NCI-H2107 treated with DMSO at 0.1 percent for 48 hours (cell line): ENCODE results near the gene RBKS.
A peak's percentile ranks its signal among the peaks of the same experiment; 100 is the strongest.
"Not testable (repeated sequence)": the region's sequence is repeated elsewhere in the genome, so short reads cannot be mapped to it uniquely, and the experiment has no call there.

ENCODE experiments used
- DNase-seq: peaks from one replicate; lab custom pipeline; 2025; ENCODE audit not compliant: unreplicated experiment; lab: John Stamatoyannopoulos, UW

Gene RBKS

GRCh38 chr2:27875089-27875881, 14.9 kb downstream of the RBKS start:
- DNase-seq: no peak

- no peak for DNase-seq
These were observed 17.1 kb downstream of the RBKS start for GRCh38 chr2:27873091-27873490.

GRCh38 chr2:27871802-27872201, 18.4 kb downstream of the RBKS start:
- no peak for DNase-seq

- DNase-seq: no peak
These were observed 19.5 kb downstream of the RBKS start for GRCh38 chr2:27870724-27871123.

GRCh38 chr2:27869763-27870162, 20.4 kb downstream of the RBKS start:
- DNase-seq: no peak

GRCh38 chr2:27866237-27866636, 23.9 kb downstream of the RBKS start:
- DNase-seq: no peak

GRCh38 chr2:27863955-27864354, 26.2 kb downstream of the RBKS start:
- DNase-seq: not testable (repeated sequence)

- peak; percentile 4 for DNase-seq
These were observed 27.0 kb downstream of the RBKS start for GRCh38 chr2:27863146-27863545.

GRCh38 chr2:27860111-27860510, 30.1 kb downstream of the RBKS start:
- DNase-seq: no peak

GRCh38 chr2:27857417-27858172, 32.6 kb downstream of the RBKS start:
- DNase-seq: no peak

- DNase-seq: no peak
These were observed 33.2 kb downstream of the RBKS start for GRCh38 chr2:27856956-27857355.

- no peak for DNase-seq
These were observed 33.8 kb downstream of the RBKS start for GRCh38 chr2:27856386-27856785.

- no peak for DNase-seq
These were observed 34.7 kb downstream of the RBKS start for GRCh38 chr2:27855476-27855875.

- no peak for DNase-seq
These were observed 35.8 kb downstream of the RBKS start for GRCh38 chr2:27854229-27854862.

GRCh38 chr2:27852691-27853090, 37.5 kb downstream of the RBKS start:
- no peak for DNase-seq

GRCh38 chr2:27849558-27850205, 40.5 kb downstream of the RBKS start:
- peak; percentile 65 for DNase-seq

- no peak for DNase-seq
These were observed 42.9 kb downstream of the RBKS start for GRCh38 chr2:27847333-27847732.

GRCh38 chr2:27844821-27845255, 45.3 kb downstream of the RBKS start:
- DNase-seq: no peak

GRCh38 chr2:27843992-27844391, 46.2 kb downstream of the RBKS start:
- DNase-seq: no peak

- no peak for DNase-seq
These were observed 47.3 kb downstream of the RBKS start for GRCh38 chr2:27842894-27843293.

- no peak for DNase-seq
These were observed 51.1 kb downstream of the RBKS start for GRCh38 chr2:27839022-27839618.
